ENCODE measurements around the gene PGGHG.
"Not testable (repeated sequence)": the region's sequence is repeated elsewhere in the genome, so short reads cannot be mapped to it uniquely, and the experiment has no call there.

GRCh38 chr11:319121-319887 lies 30.4 kb downstream of the PGGHG start:
- not testable (repeated sequence) for TF ChIP-seq CTCF (conservative IDR thresholded peaks at IDR 0.05 in 1 of 2, IDR thresholded peaks at IDR 0.05 in 1 of 2; ENCODE audit: extremely low read depth in 1 of 2, insufficient read depth in 1 of 2, low read depth in 1 of 2, low read length in 2 of 2); EZH2 (IDR thresholded peaks at IDR 0.05; ENCODE audit: borderline replicate concordance, low read length)
